HepG2 (cell line): ENCODE data around the gene UBASH3A. TPM values are rescaled to one million over a fixed set of nuclear protein-coding genes. Genes with fewer than 3 reads are reported as not detected.

ENCODE experiments used
- ATAC-seq: fragments of 200-7000 bp; cut with Tn5 transposase; 3 replicates; pipeline ENCODE4 v1.9.1; 2020; ENCODE audit warnings: mild to moderate bottlenecking, moderate library complexity
- BruUV-seq: library from RNA; stranded (reverse); fragments of 400-500 nt; replicated peaks from 2 replicates; lab custom pipeline; 2021; lab: Mats Ljungman, UMichigan
- CTCF ChIA-PET: fragments of 300-600 bp; formaldehyde crosslinking; extraction: SDS; loops from one replicate; lab custom pipeline; 2021; ENCODE audit warnings: low total read pairs, inconsistent platforms, low intra/inter-chr PET ratio; lab: Yijun Ruan, JAX
- POLR2A ChIA-PET: fragments of 350-600 bp; sonication (Branson Sonifier 250); formaldehyde crosslinking; loops from one replicate; lab custom pipeline; 2020; ENCODE audit warnings: antibody characterized with exemption, inconsistent platforms; lab: Yijun Ruan, JAX
- DNase-seq: peaks from one replicate; pipeline ENCODE4 v3.0.0-alpha.2; 2015; ENCODE audit warnings: low spot score
- FAIRE-seq: peaks from 3 replicates; lab custom pipeline; 2011; peaks lifted over from hg19 to GRCh38; lab: Jason Lieb, UNC
- H2AFZ ChIP-seq: one replicate; pipeline ENCODE4 v1.6.1; 2011; ENCODE audit warnings: low read length, inconsistent platforms
- H3K27ac ChIP-seq: fragments of 300-600 bp; 3 replicates; pipeline ENCODE4 v1.8.0; 2011; ENCODE audit warnings: mixed run types, mild to moderate bottlenecking, mixed read lengths, low read length, inconsistent platforms; ENCODE audit not compliant: insufficient read depth; ENCODE audit errors: extremely low read length
- H3K27me3 ChIP-seq, 2 experiments: fragments of 200-600 bp in 1 of 2; 2 replicates in 1 of 2; 3 replicates in 1 of 2; pipeline versions ENCODE4 v1.6.0 to v1.8.0; 2011; ENCODE audit warnings: low read length in 2 of 2, mild to moderate bottlenecking in 2 of 2, moderate library complexity in 2 of 2, inconsistent platforms in 1 of 2; ENCODE audit not compliant: insufficient read depth in 2 of 2, control insufficient read depth in 1 of 2
- H3K36me3 ChIP-seq, 2 experiments: fragments of 200-600 bp in 1 of 2; replicated peaks in 1 of 2; 2 replicates in 1 of 2; 3 replicates in 1 of 2; pipeline versions ENCODE4 v1.5.1 to v1.8.0; 2011; ENCODE audit warnings: low read length in 2 of 2, inconsistent platforms in 1 of 2; ENCODE audit not compliant: insufficient read depth in 2 of 2, control insufficient read depth in 1 of 2
- H3K4me1 ChIP-seq: 2 replicates; pipeline ENCODE4 v1.5.1; 2012; ENCODE audit warnings: low read length, inconsistent platforms; ENCODE audit not compliant: insufficient read depth
- H3K4me2 ChIP-seq: 2 replicates; pipeline ENCODE4 v1.6.0; 2011; ENCODE audit warnings: low read depth, low read length, inconsistent platforms
- H3K4me3 ChIP-seq, 3 experiments: fragments of 200-600 bp in 1 of 3; sonication (generic), shearing (Covaris generic) in 1 of 3; replicated peaks in 1 of 3; 2 replicates each; pipeline ENCODE4 v1.5.1; 2011 to 2016; ENCODE audit warnings: low read length in 3 of 3, inconsistent platforms in 2 of 3, low read depth in 2 of 3, mild to moderate bottlenecking in 2 of 3, control low read depth in 1 of 3, mixed read lengths in 1 of 3; ENCODE audit not compliant: insufficient read depth in 1 of 3
- H3K79me2 ChIP-seq: one replicate; pipeline ENCODE4 v1.6.1; 2011; ENCODE audit warnings: low read length, inconsistent platforms; ENCODE audit not compliant: insufficient read depth
- H3K9ac ChIP-seq: 2 replicates; pipeline ENCODE4 v1.6.0; 2011; ENCODE audit warnings: mild to moderate bottlenecking, low read depth, low read length, inconsistent platforms; ENCODE audit not compliant: insufficient read depth
- H3K9me3 ChIP-seq: 2 replicates; pipeline ENCODE4 v1.5.1; 2012; ENCODE audit warnings: mild to moderate bottlenecking, low read length
- H4K20me1 ChIP-seq: 2 replicates; pipeline ENCODE4 v1.6.0; 2011; ENCODE audit warnings: inconsistent platforms, mild to moderate bottlenecking, low read length, moderate library complexity; ENCODE audit not compliant: insufficient read depth
- CEBPB ChIP-seq: IDR thresholded peaks from 2 replicates; pipeline ENCODE4 v1.6.1; 2011; ENCODE audit warnings: low read depth, low read length, improper control_type of control experiment, borderline replicate concordance
- EP300 ChIP-seq, 3 experiments: sonication (generic) in 1 of 3; formaldehyde crosslinking in 1 of 3; IDR thresholded peaks; 2 replicates each; pipeline versions ENCODE4 v1.5.1 to v1.6.1; 2011 to 2020; ENCODE audit warnings: low read depth in 2 of 3, low read length in 2 of 3, borderline replicate concordance in 1 of 3, improper control_type of control experiment in 1 of 3, mild to moderate bottlenecking in 1 of 3, missing genetic modification reagents in 1 of 3, moderate library complexity in 1 of 3
- GRHL1 ChIP-seq: sonication (generic); formaldehyde crosslinking; conservative IDR thresholded peaks from 2 replicates; pipeline ENCODE4 v1.8.0; 2022; ENCODE audit warnings: missing genetic modification reagents
- HCFC1 ChIP-seq: fragments of 150-350 bp; IDR thresholded peaks from 2 replicates; pipeline ENCODE4 v1.6.1; 2014; ENCODE audit warnings: low read depth, low read length
- MBD4 ChIP-seq: IDR thresholded peaks from 2 replicates; pipeline ENCODE4 v1.6.1; 2012; ENCODE audit warnings: low read length, inconsistent platforms, borderline replicate concordance
- MEIS1 ChIP-seq: sonication (generic); formaldehyde crosslinking; IDR thresholded peaks from 2 replicates; pipeline ENCODE4 v1.9.0; 2021; ENCODE audit warnings: mild to moderate bottlenecking, missing genetic modification reagents, moderate library complexity, borderline replicate concordance
- MTA1 ChIP-seq: sonication (generic); formaldehyde crosslinking; IDR thresholded peaks from 2 replicates; pipeline ENCODE4 v1.4.0; 2020; ENCODE audit warnings: missing genetic modification reagents, mild to moderate bottlenecking, borderline replicate concordance
- NR2F1 ChIP-seq, 2 experiments: fragments of 450-650 bp in 1 of 2; formaldehyde crosslinking in 1 of 2; IDR thresholded peaks; 2 replicates each; pipeline versions ENCODE4 v1.5.0 to v1.6.1; 2016 to 2020; ENCODE audit warnings: mild to moderate bottlenecking in 1 of 2, missing compliant biosample characterization in 1 of 2, missing genetic modification reagents in 1 of 2, moderate library complexity in 1 of 2
- PLRG1 ChIP-seq: fragments of 450-650 bp; conservative IDR thresholded peaks from 2 replicates; pipeline ENCODE4 v1.6.1; 2016
- POGK ChIP-seq: sonication (generic); formaldehyde crosslinking; conservative IDR thresholded peaks from 2 replicates; pipeline ENCODE4 v1.8.0; 2022; ENCODE audit warnings: mild to moderate bottlenecking, moderate library complexity, missing genetic modification reagents
- SNAI1 ChIP-seq: sonication (generic); formaldehyde crosslinking; IDR thresholded peaks from 2 replicates; pipeline ENCODE4 v1.5.0; 2020; ENCODE audit warnings: mild to moderate bottlenecking, missing genetic modification reagents, borderline replicate concordance
- U2AF2 ChIP-seq: fragments of 200-400 bp; formaldehyde crosslinking; IDR thresholded peaks from 2 replicates; pipeline ENCODE4 v1.6.1; 2017; ENCODE audit warnings: low read depth, mild to moderate bottlenecking, low read length
- ZC3H4 ChIP-seq: sonication (generic); formaldehyde crosslinking; IDR thresholded peaks from 2 replicates; pipeline ENCODE4 v1.4.0; 2020; ENCODE audit warnings: missing genetic modification reagents, borderline replicate concordance
- ZGPAT ChIP-seq: IDR thresholded peaks from 2 replicates; pipeline ENCODE4 v1.6.1; 2016; ENCODE audit warnings: mild to moderate bottlenecking
- ZNF224 ChIP-seq: sonication (generic); formaldehyde crosslinking; IDR thresholded peaks from 2 replicates; pipeline ENCODE4 v1.5.0; 2020; ENCODE audit warnings: mild to moderate bottlenecking, missing genetic modification reagents
- ZNF382 ChIP-seq: sonication (generic); formaldehyde crosslinking; IDR thresholded peaks from 2 replicates; pipeline ENCODE4 v1.5.0; 2020; ENCODE audit warnings: missing genetic modification reagents, mild to moderate bottlenecking, borderline replicate concordance
- ZNF883 ChIP-seq: sonication (generic); formaldehyde crosslinking; IDR thresholded peaks from 2 replicates; pipeline ENCODE4 v1.5.1; 2020; ENCODE audit warnings: mild to moderate bottlenecking, missing genetic modification reagents; ENCODE audit errors: not compliant biosample characterization
- WGBS: methylation state at CpG from one replicate; pipeline ENCODE4 v1.1.6; 2017; ENCODE audit warnings: low lambda C conversion rate; 5-methylcytosine and 5-hydroxymethylcytosine counted together
- in situ Hi-C: cut with HindIII; loops from 2 replicates; pipeline ENCODE4 v1.10.0; 2017; ENCODE audit warnings: low pct_unique_long_range_greater_than_20kb; ENCODE audit not compliant: extremely low pct_ligation_motif_present
- intact Hi-C: fragments of 100-400 bp; cut with micrococcal nuclease; formaldehyde crosslinking; loops from one replicate; pipeline ENCODE4 v1.10.0; 2022; ENCODE audit not compliant: unreplicated experiment
- polyA plus RNA-seq, 8 experiments: library from polyadenylated mRNA; depleted of rRNA in 3 of 8; stranded (reverse) in 7 of 8; unstranded in 1 of 8; fragments of >200 nt; fragmentation: Illumina TruSeq in 4 of 8; extraction: Trizol in 4 of 8; gene quantifications; 2 replicates each; pipeline versions ENCODE4 v1.2.1 to v1.2.3, GENCODE V29; 2011 to 2016; ENCODE audit warnings: low read depth in 4 of 8, missing spikeins in 1 of 8, mixed read lengths in 1 of 8; ENCODE audit not compliant: insufficient read depth in 1 of 8
- total RNA-seq, 5 experiments: library from RNA; depleted of rRNA; stranded (reverse); fragments of >200 nt; fragmentation: Illumina TruSeq; extraction: Trizol; gene quantifications; 2 replicates each; pipeline ENCODE4 v1.2.3, GENCODE V29; 2016; ENCODE audit warnings: low read depth in 1 of 5
- TF ChIP-seq, protein P1 (sequence below): sonication (generic); formaldehyde crosslinking; IDR thresholded peaks from 2 replicates; pipeline ENCODE4 v1.4.0; 2020; ENCODE audit warnings: mild to moderate bottlenecking, missing genetic modification reagents

UBASH3A gene
- total and polyA plus RNA-seq, 2 of the 13 experiments (the other 11 are each of a cell fraction or from before 2014, with no cell fraction given) = not detected

DNA sequence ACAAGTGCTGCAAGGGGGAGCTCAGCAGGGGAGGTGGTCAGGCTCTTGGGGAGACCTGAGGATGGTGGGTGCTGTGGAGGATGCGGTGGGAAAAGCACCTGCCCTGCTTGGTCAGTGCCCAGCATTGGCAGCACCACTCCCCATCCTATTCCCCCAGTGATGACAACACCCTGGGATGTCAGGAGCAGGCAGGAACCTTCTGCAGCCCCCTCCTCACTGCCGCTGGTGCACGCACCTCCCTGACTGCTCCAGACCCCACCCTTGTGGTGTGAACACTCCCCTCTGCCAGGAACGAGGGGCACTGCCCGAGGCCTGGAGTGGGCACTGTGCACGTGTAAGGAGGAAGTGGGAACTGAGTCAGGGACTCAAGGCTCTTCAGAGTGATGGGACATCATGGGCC lies 20.4 kb upstream of the UBASH3A start:
- no peak for ATAC-seq
- no peak for FAIRE-seq
- ChIA-PET POLR2A (interaction anchor here (0.8 kb wide), 1 partner anchor 17 kb away, joined by 3 read pairs; the partner anchor contains the start of gene TFF1), CTCF (no interaction called here)
- no peaks in the 10 kb centered on the region for H3K27me3 ChIP-seq
- 100% methylated on average over 3 of the region's 6 CpGs for WGBS
- DNase-seq = no peak
- H3K9me3 ChIP-seq = no peaks in the 10 kb centered on the region
- H3K4me2 ChIP-seq = no peak overlapping the region
- H3K27ac ChIP-seq = no peak overlapping the region
- no peak overlapping the region for H3K4me3 ChIP-seq
- intact Hi-C loops (no loop called here), in situ Hi-C loops (loop anchor here (5.0 kb wide), 1 partner anchor 64 kb away; no protein-coding TSS in a partner anchor)
- H2AFZ ChIP-seq = no peak overlapping the region
- H3K9ac ChIP-seq = no peak overlapping the region
- H3K36me3 ChIP-seq = no peaks in the 10 kb centered on the region
- H3K4me1 ChIP-seq = peaks cover 52% of the 10 kb centered on the region
- no TSS peak for BruUV-seq
- H3K79me2 ChIP-seq = no peaks in the 10 kb centered on the region
- TF ChIP-seq U2AF2 (no peak), POGK (CRISPR knock-in tag) (no peak), NR2F1 (CRISPR knock-in tag; IDR thresholded peaks at IDR 0.05) (no peak), CEBPB (no peak), ZNF883 (no peak), MEIS1 (CRISPR knock-in tag) (no peak), MBD4 (no peak), SNAI1 (CRISPR knock-in tag) (no peak), MTA1 (CRISPR knock-in tag) (no peak), PLRG1 (no peak), ZC3H4 (CRISPR knock-in tag) (no peak), ZNF224 (CRISPR knock-in tag) (no peak), ZGPAT (CRISPR knock-in tag) (no peak), ZNF382 (no peak), HCFC1 (no peak), EP300 (IDR thresholded peaks at IDR 0.05; ENCODE audit: low read depth in 2 of 2, low read length in 2 of 2) (no peak), EP300 (CRISPR knock-in tag; IDR thresholded peaks at IDR 0.05; ENCODE audit: borderline replicate concordance) (no peak), GRHL1 (no peak)
- TF ChIP-seq, protein P1, sequence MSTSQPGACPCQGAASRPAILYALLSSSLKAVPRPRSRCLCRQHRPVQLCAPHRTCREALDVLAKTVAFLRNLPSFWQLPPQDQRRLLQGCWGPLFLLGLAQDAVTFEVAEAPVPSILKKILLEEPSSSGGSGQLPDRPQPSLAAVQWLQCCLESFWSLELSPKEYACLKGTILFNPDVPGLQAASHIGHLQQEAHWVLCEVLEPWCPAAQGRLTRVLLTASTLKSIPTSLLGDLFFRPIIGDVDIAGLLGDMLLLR (CRISPR knock-in tag) = no peak
- no peaks in the 10 kb centered on the region for H4K20me1 ChIP-seq
